GM18870 (cell line): ENCODE data around the gene AFF4.

Experiments used
- ATAC-seq: cut with Tn5 transposase; IDR thresholded peaks from one replicate; pipeline ENCODE4 v1.9.1; 2021; ENCODE audit warnings: moderate library complexity; ENCODE audit not compliant: unreplicated experiment

AFF4 gene

GRCh38 chr5:132829742-132830435, 133.5 kb downstream of the AFF4 start:
- peak; percentile 67 for ATAC-seq

GRCh38 chr5:132828846-132829494, 134.5 kb downstream of the AFF4 start:
- ATAC-seq = no peak

GRCh38 chr5:132827943-132828673, 135.3 kb downstream of the AFF4 start:
- no peak for ATAC-seq

GRCh38 chr5:132826424-132827082, 136.9 kb downstream of the AFF4 start:
- ATAC-seq = no peak

GRCh38 chr5:132825834-132826391, 137.5 kb downstream of the AFF4 start:
- no peak for ATAC-seq
